ENCODE measurements around the gene EHHADH. TPM values are rescaled to one million over a fixed set of nuclear protein-coding genes. Genes with fewer than 3 reads are reported as not detected.

The EHHADH gene
- total RNA-seq, 1 donor from 2014 or later: 6.8 TPM

DNA sequence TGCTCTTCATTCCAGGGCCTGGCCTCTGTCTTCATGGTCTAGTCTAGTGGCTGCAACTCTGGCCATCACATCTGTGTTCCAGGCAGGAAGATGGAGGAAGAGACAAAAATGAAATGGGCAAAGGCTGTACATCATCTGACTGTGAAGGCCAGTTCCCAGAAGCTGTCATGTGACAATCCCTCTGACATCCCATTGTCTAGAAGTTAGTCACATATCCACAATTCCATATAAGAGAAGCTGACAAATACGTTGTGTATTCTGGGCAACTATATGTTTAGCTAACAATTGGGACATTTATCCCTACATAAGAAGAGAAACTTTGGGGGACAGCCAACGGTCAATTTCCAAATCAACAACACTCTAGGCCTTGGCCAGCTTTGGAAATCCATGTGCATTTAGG, 66.5 kb downstream of the EHHADH start:
- TF ChIP-seq, protein P1, sequence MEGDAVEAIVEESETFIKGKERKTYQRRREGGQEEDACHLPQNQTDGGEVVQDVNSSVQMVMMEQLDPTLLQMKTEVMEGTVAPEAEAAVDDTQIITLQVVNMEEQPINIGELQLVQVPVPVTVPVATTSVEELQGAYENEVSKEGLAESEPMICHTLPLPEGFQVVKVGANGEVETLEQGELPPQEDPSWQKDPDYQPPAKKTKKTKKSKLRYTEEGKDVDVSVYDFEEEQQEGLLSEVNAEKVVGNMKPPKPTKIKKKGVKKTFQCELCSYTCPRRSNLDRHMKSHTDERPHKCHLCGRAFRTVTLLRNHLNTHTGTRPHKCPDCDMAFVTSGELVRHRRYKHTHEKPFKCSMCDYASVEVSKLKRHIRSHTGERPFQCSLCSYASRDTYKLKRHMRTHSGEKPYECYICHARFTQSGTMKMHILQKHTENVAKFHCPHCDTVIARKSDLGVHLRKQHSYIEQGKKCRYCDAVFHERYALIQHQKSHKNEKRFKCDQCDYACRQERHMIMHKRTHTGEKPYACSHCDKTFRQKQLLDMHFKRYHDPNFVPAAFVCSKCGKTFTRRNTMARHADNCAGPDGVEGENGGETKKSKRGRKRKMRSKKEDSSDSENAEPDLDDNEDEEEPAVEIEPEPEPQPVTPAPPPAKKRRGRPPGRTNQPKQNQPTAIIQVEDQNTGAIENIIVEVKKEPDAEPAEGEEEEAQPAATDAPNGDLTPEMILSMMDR (IDR thresholded peaks at IDR 0.05; ENCODE audit: unreplicated experiment): no peak
- Mint-ChIP-seq H3K27me3 (ENCODE audit: unreplicated experiment) (no peaks in the 10 kb centered on the region), H3K4me1 (ENCODE audit: unreplicated experiment) (no peaks in the 10 kb centered on the region), H3K9me3 (ENCODE audit: unreplicated experiment) (no peaks in the 10 kb centered on the region), H3K36me3 (ENCODE audit: low read depth, unreplicated experiment) (no peaks in the 10 kb centered on the region), H3K27ac (ENCODE audit: unreplicated experiment) (no peak overlapping the region), H3K4me3 (ENCODE audit: unreplicated experiment) (no peak overlapping the region)
- DNase-seq (ENCODE audit: low spot score): no peak

DNA sequence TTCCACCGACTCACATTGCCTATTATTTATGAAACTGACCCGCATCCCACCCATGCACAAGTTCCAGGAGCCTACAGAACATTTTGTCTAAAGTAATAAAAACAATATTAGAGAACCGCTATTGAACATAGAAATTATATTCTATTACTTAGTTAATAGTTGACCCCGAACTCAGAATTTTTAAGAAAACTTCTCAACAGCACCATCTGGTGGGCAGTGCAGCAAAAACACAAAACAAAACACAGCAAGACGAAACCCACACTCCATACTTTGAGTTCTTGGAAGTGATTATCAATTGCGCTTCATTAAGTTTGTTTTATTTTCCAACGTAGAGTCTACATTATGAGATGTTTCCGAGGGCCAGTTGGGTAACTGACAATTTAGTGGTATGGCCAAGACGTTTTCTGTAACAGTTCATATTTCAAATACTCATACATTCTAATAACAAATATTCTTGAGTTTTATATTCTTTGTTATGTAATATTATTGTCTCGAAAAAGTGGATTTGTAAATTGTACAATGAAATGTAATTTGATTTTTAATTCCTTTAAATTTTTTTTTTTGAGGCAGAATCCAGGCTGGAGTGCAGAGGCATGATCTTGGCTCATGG, 77.0 kb downstream of the EHHADH start:
- Mint-ChIP-seq H3K27ac (ENCODE audit: unreplicated experiment) (no peak overlapping the region), H3K4me1 (ENCODE audit: unreplicated experiment) (peaks cover 8% of the 10 kb centered on the region), H3K9me3 (ENCODE audit: unreplicated experiment) (no peaks in the 10 kb centered on the region), H3K27me3 (ENCODE audit: unreplicated experiment) (no peaks in the 10 kb centered on the region), H3K36me3 (ENCODE audit: low read depth, unreplicated experiment) (no peaks in the 10 kb centered on the region), H3K4me3 (ENCODE audit: unreplicated experiment) (no peak overlapping the region)
- TF ChIP-seq, protein P1 (IDR thresholded peaks at IDR 0.05; ENCODE audit: unreplicated experiment): peak; percentile 95
- DNase-seq (ENCODE audit: low spot score): peak; percentile 46

DNA sequence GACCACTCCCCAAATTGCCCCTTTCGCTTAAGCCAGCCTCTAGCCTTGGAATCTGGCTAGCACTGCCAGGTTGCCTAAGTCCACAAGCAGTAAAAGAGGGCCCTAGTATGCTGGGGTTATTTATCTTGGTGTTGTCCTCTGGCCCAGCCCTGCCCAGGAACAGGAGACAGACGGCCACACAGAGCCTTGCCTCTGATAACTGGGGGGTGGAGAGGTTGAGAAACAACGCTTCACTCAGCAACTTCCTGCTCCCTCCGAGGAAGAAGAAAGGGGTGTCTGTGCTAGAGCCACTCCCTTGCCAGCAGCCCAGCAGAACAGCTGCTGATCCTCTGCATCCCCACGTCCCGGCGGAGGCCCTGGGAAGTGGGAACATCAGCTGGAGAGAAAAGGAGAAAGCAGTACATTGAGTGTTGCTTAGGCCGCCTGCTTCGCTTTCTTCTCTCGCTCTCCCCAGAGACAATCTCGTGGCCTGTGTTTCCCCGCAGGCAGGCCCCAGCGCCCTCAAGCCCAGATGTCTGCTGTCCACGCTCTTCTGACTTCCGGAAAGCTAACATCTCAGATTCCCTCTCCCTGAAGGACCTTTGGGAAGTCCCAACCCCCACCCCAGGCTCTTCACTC, 78.4 kb downstream of the EHHADH start:
- TF ChIP-seq, protein P1 (IDR thresholded peaks at IDR 0.05; ENCODE audit: unreplicated experiment): no peak
- H3K4me1 Mint-ChIP-seq (ENCODE audit: unreplicated experiment): peaks cover 8% of the 10 kb centered on the region
- H3K9me3 Mint-ChIP-seq (ENCODE audit: unreplicated experiment): no peaks in the 10 kb centered on the region
- H3K4me3 Mint-ChIP-seq (ENCODE audit: unreplicated experiment): no peak overlapping the region
- DNase-seq (ENCODE audit: low spot score): peak; percentile 14
- no peaks in the 10 kb centered on the region for H3K27me3 Mint-ChIP-seq (ENCODE audit: unreplicated experiment)
- H3K36me3 Mint-ChIP-seq (ENCODE audit: low read depth, unreplicated experiment): no peaks in the 10 kb centered on the region
- no peak overlapping the region for H3K27ac Mint-ChIP-seq (ENCODE audit: unreplicated experiment)

DNA sequence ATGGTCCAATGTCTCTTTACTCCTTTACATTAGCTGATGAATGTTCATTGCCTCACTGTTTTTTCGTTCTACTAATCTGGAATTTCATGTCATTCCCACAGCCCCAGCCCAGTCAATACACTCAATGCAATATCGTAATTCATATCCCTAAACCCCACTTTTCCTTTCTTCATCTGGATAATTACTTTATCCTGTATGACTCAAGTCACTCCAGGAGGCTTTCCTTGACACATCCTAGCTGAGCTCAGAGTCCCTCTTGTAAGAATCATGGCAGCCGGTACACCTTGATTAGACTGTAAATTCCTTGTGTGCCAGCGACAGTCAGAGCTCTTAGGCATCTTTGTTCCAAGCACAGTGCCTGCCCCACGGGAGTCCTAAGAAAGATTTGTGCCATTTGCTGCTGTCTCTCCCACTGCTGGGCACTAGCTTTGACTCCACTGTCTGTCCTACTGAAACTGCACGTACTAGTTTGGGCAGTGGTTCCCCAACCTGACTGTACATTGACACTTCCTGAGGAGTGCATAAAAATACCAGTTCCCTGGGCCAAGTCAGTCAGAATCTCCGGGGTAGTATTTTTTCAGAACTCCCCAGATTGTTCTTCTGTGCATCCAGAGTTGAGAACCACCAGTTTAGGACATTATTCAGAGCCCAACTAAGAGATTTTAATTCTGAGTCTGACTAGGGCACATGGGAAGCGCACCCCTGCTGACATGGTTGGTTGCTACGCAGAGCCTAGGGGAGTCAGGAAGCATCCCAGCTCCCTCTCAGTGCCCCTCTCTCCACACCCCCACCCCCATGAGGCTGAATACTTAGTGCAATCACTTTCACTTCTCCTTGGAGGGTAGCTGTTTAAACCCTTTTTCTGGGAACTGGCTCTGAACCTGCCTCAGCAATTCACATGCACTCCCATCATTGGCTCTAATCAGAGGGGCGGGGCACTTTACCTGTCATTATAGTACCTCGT, 81.5 kb downstream of the EHHADH start:
- no peak for DNase-seq (ENCODE audit: low spot score)
- Mint-ChIP-seq H3K4me1 (ENCODE audit: unreplicated experiment) (peaks cover 8% of the 10 kb centered on the region), H3K9me3 (ENCODE audit: unreplicated experiment) (no peaks in the 10 kb centered on the region), H3K27me3 (ENCODE audit: unreplicated experiment) (no peaks in the 10 kb centered on the region), H3K36me3 (ENCODE audit: low read depth, unreplicated experiment) (no peaks in the 10 kb centered on the region), H3K27ac (ENCODE audit: unreplicated experiment) (no peak overlapping the region), H3K4me3 (ENCODE audit: unreplicated experiment) (no peak overlapping the region)
- TF ChIP-seq, protein P1 (IDR thresholded peaks at IDR 0.05; ENCODE audit: unreplicated experiment): no peak
